Fibroblast of mammary gland (primary cell): ENCODE results near the gene SLC26A4.
"Not testable (repeated sequence)": the region's sequence is repeated elsewhere in the genome, so short reads cannot be mapped to it uniquely, and the experiment has no call there.

Source experiments
- DNase-seq: peaks from one replicate; pipeline ENCODE4 v3.0.0-alpha.2; 2010; ENCODE audit warnings: low read depth
- H3K4me3 ChIP-seq: 2 replicates; pipeline ENCODE4 v1.5.1; 2011; ENCODE audit warnings: low read depth, mild to moderate bottlenecking, low read length, moderate library complexity; ENCODE audit not compliant: control insufficient read depth
- TF ChIP-seq, protein P1 (sequence below): conservative IDR thresholded peaks from 2 replicates; pipeline ENCODE4 v1.5.1; 2011; ENCODE audit warnings: low read depth, low read length, inconsistent platforms; ENCODE audit not compliant: control insufficient read depth, insufficient read depth

Gene SLC26A4

DNA sequence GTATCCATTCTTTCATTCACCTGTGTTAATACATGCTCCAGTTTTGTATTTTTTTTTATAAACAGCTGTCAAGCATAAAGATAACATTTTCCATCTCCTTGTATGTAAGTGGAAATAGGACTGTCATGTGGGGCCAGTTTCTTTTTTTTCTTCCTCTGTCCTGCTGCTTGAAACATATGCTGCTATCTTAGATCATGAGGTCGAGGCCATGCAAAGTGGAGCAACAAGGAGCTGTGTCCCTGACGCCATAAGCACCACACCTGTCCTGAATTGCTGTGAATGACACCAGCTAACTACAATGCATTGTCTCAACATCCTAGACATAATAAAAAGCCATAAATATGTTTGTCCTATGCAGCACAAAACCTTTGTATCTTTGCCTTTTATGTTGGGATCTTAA is 37.7 kb upstream of the SLC26A4 start:
- TF ChIP-seq, protein P1, sequence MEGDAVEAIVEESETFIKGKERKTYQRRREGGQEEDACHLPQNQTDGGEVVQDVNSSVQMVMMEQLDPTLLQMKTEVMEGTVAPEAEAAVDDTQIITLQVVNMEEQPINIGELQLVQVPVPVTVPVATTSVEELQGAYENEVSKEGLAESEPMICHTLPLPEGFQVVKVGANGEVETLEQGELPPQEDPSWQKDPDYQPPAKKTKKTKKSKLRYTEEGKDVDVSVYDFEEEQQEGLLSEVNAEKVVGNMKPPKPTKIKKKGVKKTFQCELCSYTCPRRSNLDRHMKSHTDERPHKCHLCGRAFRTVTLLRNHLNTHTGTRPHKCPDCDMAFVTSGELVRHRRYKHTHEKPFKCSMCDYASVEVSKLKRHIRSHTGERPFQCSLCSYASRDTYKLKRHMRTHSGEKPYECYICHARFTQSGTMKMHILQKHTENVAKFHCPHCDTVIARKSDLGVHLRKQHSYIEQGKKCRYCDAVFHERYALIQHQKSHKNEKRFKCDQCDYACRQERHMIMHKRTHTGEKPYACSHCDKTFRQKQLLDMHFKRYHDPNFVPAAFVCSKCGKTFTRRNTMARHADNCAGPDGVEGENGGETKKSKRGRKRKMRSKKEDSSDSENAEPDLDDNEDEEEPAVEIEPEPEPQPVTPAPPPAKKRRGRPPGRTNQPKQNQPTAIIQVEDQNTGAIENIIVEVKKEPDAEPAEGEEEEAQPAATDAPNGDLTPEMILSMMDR, result no peak
- no peak overlapping the region for H3K4me3 ChIP-seq
- no peak for DNase-seq

DNA sequence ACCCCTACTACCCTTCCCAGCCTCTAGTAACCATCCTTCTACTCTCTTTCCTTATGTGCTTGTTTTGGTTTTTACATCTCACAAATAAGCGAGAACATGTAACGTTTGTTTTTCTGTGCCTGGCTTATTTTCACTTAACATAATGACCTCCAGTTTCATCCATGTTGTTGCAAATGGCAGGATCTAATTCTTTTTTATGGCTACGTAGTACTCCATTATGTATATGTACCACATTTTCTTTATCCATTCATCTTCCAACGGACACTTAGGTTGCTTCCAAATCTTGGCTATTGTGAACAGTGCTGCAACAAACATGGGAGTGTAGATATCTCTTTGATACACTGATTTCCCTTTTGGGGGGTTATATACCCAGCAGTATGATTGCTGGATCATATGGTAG is 33.6 kb upstream of the SLC26A4 start:
- DNase-seq, result no peak
- TF ChIP-seq, protein P1, result no peak
- H3K4me3 ChIP-seq, result no peak overlapping the region

DNA sequence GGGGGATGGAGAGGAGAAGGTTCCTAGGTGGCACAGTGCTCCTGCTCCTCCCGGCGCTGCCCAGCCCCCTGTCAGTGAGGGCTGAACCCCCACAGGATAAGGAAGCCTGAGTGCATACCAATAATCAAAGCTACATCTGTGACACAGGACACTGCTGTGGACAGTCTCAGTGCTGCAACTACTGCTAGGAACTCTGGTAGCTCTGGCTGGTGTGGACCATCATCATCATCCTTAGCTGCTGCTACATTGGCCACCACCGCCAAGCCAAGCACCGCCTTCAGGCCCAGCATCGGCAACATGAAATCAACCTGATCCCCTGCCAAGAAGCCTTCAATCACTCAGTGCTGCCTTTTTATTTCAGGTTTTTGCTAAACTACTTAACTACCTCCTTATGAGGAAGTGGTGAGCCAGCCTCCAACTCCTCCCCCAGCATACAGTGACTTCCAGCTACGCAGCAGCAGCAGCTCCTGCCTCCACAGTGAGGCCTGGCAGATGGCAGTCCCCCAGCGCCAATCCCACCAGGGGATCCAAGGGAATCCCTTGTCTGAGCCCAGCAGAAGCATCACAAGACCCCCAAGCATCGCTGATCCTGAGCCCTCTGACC is 32.1 kb upstream of the SLC26A4 start:
- H3K4me3 ChIP-seq, result no peak overlapping the region
- TF ChIP-seq, protein P1, result no peak
- DNase-seq, result no peak

DNA sequence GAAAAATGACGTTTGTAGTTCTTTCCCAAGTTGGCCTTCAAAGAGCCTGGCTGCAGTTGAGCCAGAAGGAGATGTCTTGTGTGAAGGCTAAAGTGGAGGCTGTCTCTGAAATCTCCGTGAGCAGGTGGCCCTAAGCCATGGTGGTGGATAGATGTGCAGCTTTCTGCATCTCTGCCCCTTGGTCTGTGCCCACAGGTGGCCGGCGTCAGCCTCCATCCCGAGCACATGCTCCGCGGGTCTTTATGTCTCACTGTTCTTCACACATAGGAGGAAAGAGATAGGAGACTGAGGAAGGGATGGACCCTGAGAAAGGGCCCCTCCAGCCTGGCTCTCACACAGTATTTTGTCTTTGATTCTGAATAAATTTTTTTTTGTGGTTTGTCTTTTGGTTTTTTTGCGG is 30.3 kb upstream of the SLC26A4 start:
- TF ChIP-seq, protein P1, result no peak

DNA sequence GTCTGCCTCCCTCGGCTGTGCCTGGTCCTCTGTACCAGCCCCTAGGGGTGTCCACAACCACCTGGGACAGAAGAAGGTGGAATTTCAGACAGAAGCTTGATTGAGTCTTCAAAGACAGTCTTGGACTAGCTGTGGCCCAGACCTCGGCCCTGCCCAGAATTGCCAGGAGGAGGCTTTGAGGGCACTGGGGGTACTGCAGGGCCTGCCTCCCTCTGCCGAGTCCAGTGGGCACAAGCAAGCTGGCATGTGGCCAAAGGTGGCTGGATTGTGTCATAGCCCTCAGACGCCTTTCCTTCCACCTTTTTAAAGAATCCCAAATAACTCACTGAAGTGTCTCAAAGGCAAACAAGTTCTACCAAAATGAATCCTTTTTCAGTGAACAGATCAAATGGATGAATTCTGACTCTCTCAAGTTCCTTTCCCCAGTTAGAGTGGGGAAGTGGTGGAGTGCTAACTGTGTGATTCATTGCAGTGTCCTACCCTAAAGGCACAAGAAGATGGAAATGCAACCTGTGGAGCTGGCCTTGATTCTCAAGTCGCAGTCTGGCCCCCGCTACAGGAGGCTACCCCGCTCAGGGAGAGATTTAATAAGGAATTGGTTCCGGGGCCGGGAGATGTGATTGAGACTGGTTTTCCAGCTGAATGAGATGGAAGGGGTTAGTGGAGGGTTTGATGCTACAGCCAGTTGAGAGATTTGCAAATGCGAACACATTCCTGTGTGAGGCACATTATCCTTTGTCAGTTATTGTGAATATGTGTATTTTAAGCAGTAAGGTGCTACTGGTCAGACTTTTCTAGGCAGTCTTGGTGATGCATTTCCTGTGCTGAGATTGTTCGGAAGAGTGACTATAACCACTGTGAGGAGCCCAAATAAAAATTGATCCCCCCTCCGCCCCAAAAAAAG is 28.8 kb upstream of the SLC26A4 start:
- no peak overlapping the region for H3K4me3 ChIP-seq
- TF ChIP-seq, protein P1, result no peak
- DNase-seq, result no peak

More for the DNA sequence above, 30.3 kb upstream of the SLC26A4 start:
- no peak overlapping the region for H3K4me3 ChIP-seq
- DNase-seq, result no peak

DNA sequence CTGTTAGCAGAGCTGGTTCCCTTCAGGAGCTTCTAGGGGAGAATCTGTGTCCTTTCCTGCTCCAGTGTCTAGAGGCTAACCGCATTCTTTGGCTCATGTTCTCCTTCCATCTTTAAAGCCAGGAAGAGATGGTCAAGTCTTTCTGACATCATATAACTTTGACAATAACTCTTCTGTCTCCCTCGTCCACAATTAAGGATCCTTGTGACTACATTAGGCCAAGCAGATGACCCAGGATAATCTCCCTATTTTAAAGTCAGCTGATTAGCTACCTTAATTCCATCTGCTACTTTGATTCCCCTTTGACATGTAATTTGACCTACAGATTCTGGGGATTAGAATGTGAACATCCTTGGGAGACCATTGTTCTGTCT is 28.1 kb upstream of the SLC26A4 start:
- H3K4me3 ChIP-seq, result no peak overlapping the region
- TF ChIP-seq, protein P1, result no peak
- DNase-seq, result no peak

DNA sequence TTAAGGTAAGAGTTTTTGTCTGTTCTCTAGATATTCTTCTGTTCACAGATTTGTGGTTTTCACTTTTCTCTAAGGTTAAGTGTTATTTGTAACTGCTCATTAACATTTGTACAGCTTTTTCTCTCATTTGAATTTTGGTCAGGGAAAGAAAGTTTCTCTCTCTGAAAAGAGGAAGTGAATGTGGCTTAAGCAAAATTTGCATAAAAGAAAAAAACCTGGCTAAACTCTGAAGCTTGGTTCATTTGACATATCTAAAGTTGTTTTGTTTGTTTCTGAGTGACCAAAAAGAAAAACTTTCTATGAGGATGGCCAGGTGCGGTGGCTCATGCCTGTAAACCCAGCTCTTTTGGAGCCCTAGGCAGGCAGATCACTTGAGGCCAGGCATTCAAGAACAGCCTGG is 22.0 kb upstream of the SLC26A4 start:
- TF ChIP-seq, protein P1, result no peak
- no peak for DNase-seq
- no peak overlapping the region for H3K4me3 ChIP-seq

DNA sequence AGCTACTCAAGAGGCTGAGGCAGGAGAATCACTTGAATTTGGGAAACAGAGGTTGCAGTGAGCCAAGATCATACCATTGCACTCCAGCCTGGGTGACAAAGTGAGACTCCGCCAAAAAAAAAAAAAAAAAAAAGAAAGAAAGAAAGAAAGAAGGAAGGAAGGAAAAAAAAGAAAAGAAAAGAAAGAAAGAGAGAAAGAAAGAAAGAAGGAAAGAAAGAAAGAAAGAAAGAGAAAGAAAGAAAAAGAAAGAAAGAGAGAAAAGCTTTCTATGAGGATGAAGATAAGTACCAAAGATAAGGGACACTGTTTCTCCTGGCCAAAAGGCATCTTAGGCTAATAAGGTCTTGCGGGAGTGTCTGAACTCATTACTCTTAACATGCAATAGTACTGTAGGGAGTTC is 21.6 kb upstream of the SLC26A4 start:
- H3K4me3 ChIP-seq, DNase-seq: not testable (repeated sequence)
